ENCODE results near the gene RPP30. TPM values are rescaled to one million over a fixed set of nuclear protein-coding genes. Genes with fewer than 3 reads are reported as not detected.

Gene RPP30
- total RNA-seq, 1 donor: 53.5 TPM

DNA sequence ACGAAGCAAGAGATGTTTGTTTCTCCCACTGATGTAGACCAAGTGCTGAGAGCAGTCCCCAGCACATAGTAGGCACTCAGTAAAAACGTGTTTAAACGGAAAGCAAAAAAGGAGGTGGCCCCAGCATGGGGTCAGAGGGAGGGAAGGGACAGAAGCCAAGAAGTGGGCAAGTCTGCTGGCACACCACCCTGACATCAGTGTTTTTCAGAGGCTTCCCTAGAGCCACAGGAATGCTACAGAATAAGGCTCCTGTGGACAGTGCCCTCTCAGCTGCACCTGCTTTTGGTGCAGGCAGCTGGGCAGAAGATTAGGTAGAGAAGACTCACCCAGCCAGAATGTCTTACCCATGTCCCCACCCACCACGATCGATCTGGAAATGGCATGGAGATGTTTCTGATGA lies 57.4 kb downstream of the RPP30 start:
- no peak overlapping the region for H3K4me3 ChIP-seq (ENCODE audit: low read depth, low read length)
- DNase-seq (ENCODE audit: low read depth): no peak
- TF ChIP-seq, protein P1, sequence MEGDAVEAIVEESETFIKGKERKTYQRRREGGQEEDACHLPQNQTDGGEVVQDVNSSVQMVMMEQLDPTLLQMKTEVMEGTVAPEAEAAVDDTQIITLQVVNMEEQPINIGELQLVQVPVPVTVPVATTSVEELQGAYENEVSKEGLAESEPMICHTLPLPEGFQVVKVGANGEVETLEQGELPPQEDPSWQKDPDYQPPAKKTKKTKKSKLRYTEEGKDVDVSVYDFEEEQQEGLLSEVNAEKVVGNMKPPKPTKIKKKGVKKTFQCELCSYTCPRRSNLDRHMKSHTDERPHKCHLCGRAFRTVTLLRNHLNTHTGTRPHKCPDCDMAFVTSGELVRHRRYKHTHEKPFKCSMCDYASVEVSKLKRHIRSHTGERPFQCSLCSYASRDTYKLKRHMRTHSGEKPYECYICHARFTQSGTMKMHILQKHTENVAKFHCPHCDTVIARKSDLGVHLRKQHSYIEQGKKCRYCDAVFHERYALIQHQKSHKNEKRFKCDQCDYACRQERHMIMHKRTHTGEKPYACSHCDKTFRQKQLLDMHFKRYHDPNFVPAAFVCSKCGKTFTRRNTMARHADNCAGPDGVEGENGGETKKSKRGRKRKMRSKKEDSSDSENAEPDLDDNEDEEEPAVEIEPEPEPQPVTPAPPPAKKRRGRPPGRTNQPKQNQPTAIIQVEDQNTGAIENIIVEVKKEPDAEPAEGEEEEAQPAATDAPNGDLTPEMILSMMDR (IDR thresholded peaks at IDR 0.05; ENCODE audit: insufficient read depth, low read depth, low read length): no peak

DNA sequence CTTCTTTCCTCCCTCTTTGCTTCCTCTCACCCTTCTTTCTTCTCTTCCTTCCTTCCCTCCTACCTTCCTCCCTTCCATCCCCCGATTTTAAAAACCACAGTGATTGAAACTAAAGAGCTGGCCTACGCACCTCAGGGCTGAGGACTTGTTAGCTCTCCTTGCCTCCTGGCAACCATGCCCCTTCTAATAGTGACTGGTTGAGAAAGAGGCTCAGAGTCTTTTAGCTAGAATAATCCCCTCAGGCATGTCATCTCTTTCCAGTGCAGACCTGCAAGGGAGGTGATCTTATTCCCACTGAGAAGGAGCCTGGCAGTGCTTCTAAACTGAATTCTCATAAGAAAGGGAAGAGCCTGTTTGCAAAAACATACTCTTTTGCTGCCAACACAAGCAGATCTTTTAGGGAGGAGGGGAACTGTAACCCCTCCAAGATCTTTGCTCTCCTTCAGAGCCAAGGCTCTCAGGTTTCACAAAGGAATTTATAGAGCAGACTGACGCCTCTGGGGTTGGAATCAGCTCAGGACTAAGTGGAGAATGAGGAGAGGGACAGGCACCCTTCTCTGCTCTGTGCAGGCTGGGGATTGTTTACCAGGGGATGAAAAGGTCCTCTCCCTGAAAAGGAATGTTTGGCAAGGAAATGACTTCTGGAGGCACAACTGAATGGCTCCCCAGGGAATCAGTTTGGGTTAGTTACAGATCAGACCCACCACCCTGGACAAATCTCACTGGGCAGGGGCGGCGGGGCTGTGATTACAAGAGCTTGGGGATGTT lies 58.5 kb downstream of the RPP30 start:
- no peak overlapping the region for H3K4me3 ChIP-seq (ENCODE audit: low read depth, low read length)
- peak; percentile 76 for DNase-seq (ENCODE audit: low read depth)

DNA sequence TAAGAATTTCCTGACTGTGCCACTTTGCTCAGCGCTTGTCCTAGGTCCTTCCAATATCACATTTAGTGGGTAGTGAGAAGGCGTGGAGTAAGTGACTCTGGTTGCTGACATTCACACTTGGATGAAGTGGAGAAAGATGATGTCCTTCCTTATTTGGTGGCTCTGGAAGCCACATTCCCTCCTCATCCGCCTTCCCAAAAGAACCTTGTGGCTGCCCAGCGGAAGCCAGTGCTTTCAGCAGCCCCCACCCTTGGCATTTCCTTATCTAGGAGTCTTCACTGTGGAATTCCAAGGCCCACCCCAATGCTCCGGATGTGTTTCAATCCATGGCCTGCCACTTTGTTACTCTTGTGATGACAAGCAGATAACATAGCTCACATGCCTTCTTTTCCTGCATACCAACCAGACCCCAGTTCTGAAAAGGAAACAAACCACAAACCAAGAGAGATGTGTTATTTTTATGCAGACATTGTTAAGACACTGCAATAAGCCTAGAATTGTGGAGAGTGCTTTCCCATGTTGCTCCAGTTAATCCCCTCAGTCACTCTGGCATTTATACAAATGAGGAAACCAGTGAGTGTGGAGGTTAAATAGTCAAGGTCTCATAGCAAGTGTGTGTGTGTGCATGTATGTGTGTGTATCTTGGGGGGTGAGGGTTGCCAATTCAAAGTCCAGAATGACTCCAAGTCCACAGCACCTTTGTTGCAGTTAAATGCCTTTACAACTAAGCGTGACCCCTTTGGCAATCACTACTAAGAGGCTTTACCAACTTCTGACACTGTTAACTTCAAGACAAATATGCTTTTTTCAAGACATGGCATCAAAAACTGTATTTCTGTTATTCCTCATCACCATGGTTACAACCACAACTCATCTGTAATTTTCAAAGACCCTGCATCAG lies 59.4 kb downstream of the RPP30 start:
- H3K4me3 ChIP-seq (ENCODE audit: low read depth, low read length): no peak overlapping the region
- TF ChIP-seq, protein P1 (IDR thresholded peaks at IDR 0.05; ENCODE audit: insufficient read depth, low read depth, low read length): no peak
- DNase-seq (ENCODE audit: low read depth): peak; percentile 93

More for the DNA sequence above, 58.5 kb downstream of the RPP30 start:
- TF ChIP-seq, protein P1 (IDR thresholded peaks at IDR 0.05; ENCODE audit: insufficient read depth, low read depth, low read length): no peak

DNA sequence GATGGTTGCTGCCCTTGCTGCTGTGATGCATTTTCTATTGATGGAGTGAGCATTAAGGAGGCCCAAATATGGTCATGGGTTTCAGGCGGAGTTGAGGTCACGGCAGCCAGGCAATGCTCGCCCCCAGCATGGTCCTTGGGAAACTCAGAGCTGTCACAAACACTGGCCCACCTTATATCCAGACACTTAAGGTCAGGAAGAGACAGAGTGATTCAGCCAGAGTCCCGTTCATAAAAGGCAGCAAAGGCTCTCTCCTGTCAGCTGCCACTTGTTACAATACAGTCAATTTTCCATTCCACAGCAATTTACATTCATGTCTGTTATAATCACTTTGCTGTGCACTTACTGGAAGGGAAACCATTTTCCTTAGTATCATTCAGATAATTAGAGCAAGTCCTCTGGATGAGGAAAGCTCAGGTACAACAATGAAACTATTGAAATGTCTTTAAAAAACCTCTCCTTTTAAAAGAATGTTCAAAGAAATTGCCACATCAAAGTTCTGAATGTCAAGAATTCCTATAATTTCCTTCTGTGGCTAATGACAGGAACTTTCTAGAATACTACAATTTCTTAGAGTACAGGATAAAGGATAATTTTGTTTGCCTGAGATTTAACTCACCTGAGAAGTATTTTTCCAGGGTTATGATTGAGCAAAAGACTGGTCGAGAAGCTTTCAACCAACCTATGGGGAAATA lies 64.0 kb downstream of the RPP30 start:
- TF ChIP-seq, protein P1 (IDR thresholded peaks at IDR 0.05; ENCODE audit: insufficient read depth, low read depth, low read length): no peak
- DNase-seq (ENCODE audit: low read depth): no peak
- no peak overlapping the region for H3K4me3 ChIP-seq (ENCODE audit: low read depth, low read length)

DNA sequence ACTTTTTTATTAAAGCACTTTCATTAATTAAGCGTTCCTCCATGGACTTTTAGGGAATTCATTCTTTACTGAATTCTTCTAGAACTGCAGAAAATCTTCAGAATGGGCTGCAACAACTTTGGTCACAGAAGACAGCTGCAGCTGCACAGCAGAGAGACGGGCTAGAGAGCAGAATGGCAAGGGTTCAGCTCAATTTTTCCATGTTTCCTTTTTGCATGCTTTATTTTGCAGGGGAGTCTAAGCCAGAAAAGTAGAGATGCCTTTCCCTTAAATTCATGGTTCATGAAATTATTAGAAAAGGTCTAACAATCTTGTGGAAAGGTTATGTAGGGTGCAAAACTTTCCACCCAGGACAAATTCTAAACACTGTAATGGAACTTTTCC lies 64.5 kb downstream of the RPP30 start:
- no peak overlapping the region for H3K4me3 ChIP-seq (ENCODE audit: low read depth, low read length)
- TF ChIP-seq, protein P1 (IDR thresholded peaks at IDR 0.05; ENCODE audit: insufficient read depth, low read depth, low read length): no peak
- DNase-seq (ENCODE audit: low read depth): no peak

DNA sequence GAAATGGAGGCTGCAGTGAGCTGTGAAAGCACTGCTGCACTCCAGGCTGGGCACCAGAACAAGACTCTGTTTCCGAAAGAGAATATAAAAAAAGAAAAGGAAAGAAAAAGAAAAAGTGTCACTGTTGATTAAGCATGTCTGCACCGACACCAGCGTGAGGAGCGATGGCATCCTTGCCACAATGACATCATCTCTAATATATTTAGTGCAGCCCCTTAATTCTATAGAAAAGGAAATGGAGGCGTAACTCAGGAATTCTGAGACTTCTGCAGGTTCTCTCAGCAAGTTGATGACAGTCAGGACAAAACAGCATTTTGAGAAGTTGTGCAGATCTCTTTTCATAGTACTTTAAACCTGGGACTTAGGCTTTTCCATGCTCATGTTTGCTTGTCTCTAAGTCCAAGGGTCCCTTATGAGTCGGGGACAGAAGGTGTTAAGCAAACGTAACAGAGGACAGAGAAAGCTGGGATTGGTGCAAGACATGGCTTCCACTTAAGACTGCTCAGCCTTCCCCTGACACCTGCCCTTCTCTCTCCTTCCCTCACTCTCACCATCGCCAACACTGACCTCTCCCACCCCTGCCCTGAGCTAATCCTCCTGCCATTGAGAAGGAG lies 66.0 kb downstream of the RPP30 start:
- no peak for DNase-seq (ENCODE audit: low read depth)
- TF ChIP-seq, protein P1 (IDR thresholded peaks at IDR 0.05; ENCODE audit: insufficient read depth, low read depth, low read length): no peak
- no peak overlapping the region for H3K4me3 ChIP-seq (ENCODE audit: low read depth, low read length)
